H9 (cell line): ENCODE data around the gene OS9. TPM values are rescaled to one million over a fixed set of nuclear protein-coding genes. Genes with fewer than 3 reads are reported as not detected.
A peak's percentile ranks its signal among the peaks of the same experiment; 100 is the strongest.

ENCODE experiments used
- DNase-seq: peaks from one replicate; pipeline ENCODE4 v3.0.0-alpha.2; 2017
- H2AFZ ChIP-seq: one replicate; pipeline ENCODE4 v1.6.1; 2013; ENCODE audit warnings: mild to moderate bottlenecking, low read length, control low read depth, moderate library complexity
- H2AK5ac ChIP-seq: 2 replicates; pipeline ENCODE4 v1.6.1; 2013; ENCODE audit warnings: low read length, control low read depth, mixed read lengths; ENCODE audit not compliant: insufficient read length
- H2BK120ac ChIP-seq: one replicate; pipeline ENCODE4 v1.6.1; 2013; ENCODE audit warnings: low read depth, mild to moderate bottlenecking, low read length, control low read depth, inconsistent platforms; ENCODE audit not compliant: poor library complexity, severe bottlenecking
- H2BK12ac ChIP-seq: 2 replicates; pipeline ENCODE4 v1.6.1; 2013; ENCODE audit warnings: low read length, control low read depth, mixed read lengths, low read depth; ENCODE audit not compliant: insufficient read length
- H2BK15ac ChIP-seq: 2 replicates; pipeline ENCODE4 v1.6.1; 2013; ENCODE audit warnings: low read depth, low read length, control low read depth
- H2BK20ac ChIP-seq: one replicate; pipeline ENCODE4 v1.6.1; 2013; ENCODE audit warnings: low read depth, mild to moderate bottlenecking, low read length, control low read depth, inconsistent platforms; ENCODE audit not compliant: poor library complexity, severe bottlenecking
- H2BK5ac ChIP-seq: 2 replicates; pipeline ENCODE4 v1.6.1; 2013; ENCODE audit warnings: low read length, control low read depth, mixed read lengths; ENCODE audit not compliant: insufficient read length
- H3K14ac ChIP-seq: 2 replicates; pipeline ENCODE4 v1.6.1; 2013; ENCODE audit warnings: low read length, control low read depth; ENCODE audit not compliant: insufficient read depth
- H3K18ac ChIP-seq: 2 replicates; pipeline ENCODE4 v1.6.1; 2013; ENCODE audit warnings: low read depth, mild to moderate bottlenecking, mixed read lengths, low read length, control low read depth; ENCODE audit not compliant: insufficient read length
- H3K23ac ChIP-seq: 2 replicates; pipeline ENCODE4 v1.6.1; 2013; ENCODE audit warnings: low read length, control low read depth, mixed read lengths, low read depth; ENCODE audit not compliant: insufficient read length
- H3K23me2 ChIP-seq: 2 replicates; pipeline ENCODE4 v1.6.1; 2013; ENCODE audit warnings: low read depth, mild to moderate bottlenecking, mixed read lengths, low read length, control low read depth; ENCODE audit not compliant: insufficient read length, poor library complexity, severe bottlenecking
- H3K27ac ChIP-seq: 2 replicates; pipeline ENCODE4 v1.5.1; 2013; ENCODE audit warnings: low read length, control low read depth, mixed read lengths, low read depth; ENCODE audit not compliant: insufficient read length
- H3K27me3 ChIP-seq: 2 replicates; pipeline ENCODE4 v1.6.1; 2013; ENCODE audit warnings: low read length, control low read depth, inconsistent platforms; ENCODE audit not compliant: insufficient read depth
- H3K4ac ChIP-seq: 2 replicates; pipeline ENCODE4 v1.6.1; 2013; ENCODE audit warnings: low read depth, mild to moderate bottlenecking, control low read depth, inconsistent platforms, low read length, moderate library complexity
- H3K4me1 ChIP-seq: 2 replicates; pipeline ENCODE4 v1.6.1; 2013; ENCODE audit warnings: low read length, control low read depth, inconsistent platforms; ENCODE audit not compliant: insufficient read depth
- H3K4me2 ChIP-seq: 2 replicates; pipeline ENCODE4 v1.6.1; 2013; ENCODE audit warnings: low read length, control low read depth, mixed read lengths; ENCODE audit not compliant: insufficient read length, insufficient read depth
- H3K56ac ChIP-seq: 2 replicates; pipeline ENCODE4 v1.6.1; 2013; ENCODE audit warnings: low read depth, mild to moderate bottlenecking, mixed read lengths, low read length, control low read depth; ENCODE audit not compliant: insufficient read length
- H3K79me1 ChIP-seq: 2 replicates; pipeline ENCODE4 v1.6.1; 2013; ENCODE audit warnings: low read depth, mild to moderate bottlenecking, moderate library complexity, low read length, control low read depth, inconsistent platforms; ENCODE audit not compliant: insufficient read depth, poor library complexity, severe bottlenecking
- H3K79me2 ChIP-seq: 2 replicates; pipeline ENCODE4 v1.6.1; 2013; ENCODE audit warnings: low read length, control low read depth, inconsistent platforms; ENCODE audit not compliant: insufficient read depth
- H3K9ac ChIP-seq: 2 replicates; pipeline ENCODE4 v1.6.1; 2013; ENCODE audit warnings: low read length, control low read depth, mixed read lengths; ENCODE audit not compliant: insufficient read length; ENCODE audit errors: extremely low read depth
- H3K9me3 ChIP-seq: one replicate; pipeline ENCODE4 v1.6.1; 2013; ENCODE audit warnings: low read depth, low read length, inconsistent platforms; ENCODE audit not compliant: control insufficient read depth
- H3T11ph ChIP-seq: one replicate; pipeline ENCODE4 v1.6.1; 2013; ENCODE audit warnings: mild to moderate bottlenecking, low read length, control low read depth, inconsistent platforms
- H4K20me1 ChIP-seq: one replicate; pipeline ENCODE4 v1.6.1; 2013; ENCODE audit not compliant: control insufficient read depth, insufficient read length, insufficient read depth
- H4K5ac ChIP-seq: 2 replicates; pipeline ENCODE4 v1.6.1; 2013; ENCODE audit warnings: low read depth, mild to moderate bottlenecking, mixed read lengths, low read length, control low read depth; ENCODE audit not compliant: insufficient read length
- H4K8ac ChIP-seq: replicated peaks from 2 replicates; pipeline ENCODE4 v1.6.1; 2013; ENCODE audit warnings: low read length, control low read depth, mixed read lengths, low read depth; ENCODE audit not compliant: insufficient read length
- H4K91ac ChIP-seq: 2 replicates; pipeline ENCODE4 v1.6.1; 2013; ENCODE audit warnings: low read depth, mild to moderate bottlenecking, moderate library complexity, mixed read lengths, low read length, control low read depth; ENCODE audit not compliant: insufficient read length
- H3K27ac Mint-ChIP-seq, 3 experiments: 2 replicates in 2 of 3; 3 replicates in 1 of 3; pipeline ENCODE4 v1.8.0; 2020 to 2021; ENCODE audit warnings: mixed read lengths in 3 of 3, mild to moderate bottlenecking in 1 of 3, moderate library complexity in 1 of 3
- H3K27me3 Mint-ChIP-seq: 2 replicates; pipeline ENCODE4 v1.8.0; 2021; ENCODE audit warnings: low read depth, mild to moderate bottlenecking, moderate library complexity, mixed read lengths
- H3K36me3 Mint-ChIP-seq, 3 experiments: 2 replicates in 2 of 3; 3 replicates in 1 of 3; pipeline ENCODE4 v1.8.0; 2020 to 2021; ENCODE audit warnings: low read depth in 3 of 3, mixed read lengths in 3 of 3; ENCODE audit not compliant: insufficient read depth in 1 of 3
- H3K4me1 Mint-ChIP-seq, 2 experiments: 2 replicates each; pipeline ENCODE4 v1.8.0; 2020; ENCODE audit warnings: mixed read lengths in 2 of 2
- H3K4me3 Mint-ChIP-seq, 2 experiments: 2 replicates in 1 of 2; 3 replicates in 1 of 2; pipeline ENCODE4 v1.8.0; 2020 to 2021; ENCODE audit warnings: mild to moderate bottlenecking in 2 of 2, mixed read lengths in 2 of 2, moderate library complexity in 1 of 2
- H3K9me3 Mint-ChIP-seq, 2 experiments: 2 replicates in 1 of 2; 3 replicates in 1 of 2; pipeline ENCODE4 v1.8.0; 2020; ENCODE audit warnings: mild to moderate bottlenecking in 2 of 2, mixed read lengths in 2 of 2, moderate library complexity in 1 of 2
- CTCF ChIP-seq: fragments of 200-600 bp; sonication (generic); conservative IDR thresholded peaks from 3 replicates; pipeline ENCODE4 v1.8.0; 2021; ENCODE audit warnings: antibody characterized with exemption, mild to moderate bottlenecking
- WGBS: extraction: QIAGEN DNeasy Blood & Tissue Kit; methylation state at CpG from one replicate; pipeline ENCODE4 v1.1.7; 2013; ENCODE audit warnings: missing lambda C conversion rate, low lambda C conversion rate, mixed read lengths; ENCODE audit not compliant: insufficient read length; ENCODE audit errors: extremely low coverage; 5-methylcytosine and 5-hydroxymethylcytosine counted together
- total RNA-seq: library from RNA; stranded (reverse); gene quantifications from 2 replicates; pipeline ENCODE4 v1.2.1, GENCODE V29; 2021

The OS9 gene
- total RNA-seq, 1 experiment from 2014 or later: 112 TPM

GRCh38 chr12:57755194-57755453, 61.2 kb downstream of the OS9 start:
- Mint-ChIP-seq H3K27me3 (peaks cover 30% of the 10 kb centered on the region), H3K36me3 (peaks cover 19 to 34% (median 20%) of the 10 kb centered on the region in 3 experiments), H3K27ac (no peak overlapping the region), H3K4me3 (peak overlapping the region; percentile 30 to 81; a peak in 3 of 5 replicates), H3K4me1 (peaks cover 43 to 44% of the 10 kb centered on the region in 2 experiments), H3K9me3 (peaks cover 0 to 2% of the 10 kb centered on the region in 2 experiments; a peak in 2 of 5 replicates)
- Histone ChIP-seq H3K27me3 (peaks cover 11% of the 10 kb centered on the region), H3K9ac (no peak overlapping the region), H3T11ph (no peak overlapping the region), H4K91ac (no peak overlapping the region), H3K18ac (no peak overlapping the region), H4K20me1 (no peaks in the 10 kb centered on the region), H3K79me2 (peaks cover 13% of the 10 kb centered on the region; the same call in 1 of the 2 replicates), H3K79me1 (no peaks in the 10 kb centered on the region), H3K14ac (no peak overlapping the region), H4K5ac (no peak overlapping the region), H3K4ac (no peak overlapping the region), H3K23ac (no peak overlapping the region), H2BK5ac (no peak overlapping the region), H4K8ac (no peak overlapping the region), H3K27ac (no peak overlapping the region), H2AK5ac (no peak overlapping the region), H2AFZ (no peak overlapping the region), H3K9me3 (no peaks in the 10 kb centered on the region), H3K4me2 (no peak overlapping the region), H3K23me2 (peaks cover 17% of the 10 kb centered on the region), H2BK12ac (no peak overlapping the region), H2BK20ac (no peak overlapping the region), H3K56ac (no peak overlapping the region), H2BK120ac (no peak overlapping the region), H2BK15ac (no peak overlapping the region), H3K4me1 (0 out of 2 replicates have a peak, but pooled peaks cover 7% of the 10 kb centered on the region)
- WGBS: no CpG with 5 or more reads among the region's 34 CpGs
- no peak for DNase-seq
- no peak for TF ChIP-seq CTCF
